Mammary epithelial cell (primary cell): ENCODE data around the gene CACNA2D1.

Experiments used
- CTCF ChIP-seq, 2 donors: IDR thresholded peaks in 1 of 2; conservative IDR thresholded peaks in 1 of 2; 2 replicates each; pipeline ENCODE4 v1.5.1; 2011 to 2012; ENCODE audit warnings: inconsistent platforms in 2 of 2, low read length in 2 of 2, mild to moderate bottlenecking in 2 of 2, control low read depth in 1 of 2, low read depth in 1 of 2; ENCODE audit not compliant: insufficient read depth in 1 of 2; ENCODE audit errors: extremely low read depth in 1 of 2
- EZH2 ChIP-seq: IDR thresholded peaks from 2 replicates; pipeline ENCODE4 v1.6.1; 2012; ENCODE audit warnings: low read length, inconsistent platforms, borderline replicate concordance

GRCh38 chr7:81908220-81908619 lies 535.4 kb downstream of the CACNA2D1 start:
- no peak for TF ChIP-seq CTCF (conservative IDR thresholded peaks at IDR 0.05 in 1 of 2, IDR thresholded peaks at IDR 0.05 in 1 of 2; ENCODE audit: extremely low read depth in 1 of 2, insufficient read depth in 1 of 2, low read depth in 1 of 2, low read length in 2 of 2)
- TF ChIP-seq EZH2, result no peak
